Body of pancreas (tissue), 4 donors: ENCODE measurements around the gene GDF11.

Experiments
- CTCF ChIP-seq, 7 experiments: fragments of 450-650 bp in 4 of 7; fragments of 200-600 bp in 3 of 7; sonication (generic) in 3 of 7; IDR thresholded peaks; one replicate each; pipeline ENCODE4 v1.5.1; 2016 to 2019; ENCODE audit warnings: antibody characterized with exemption in 7 of 7
- POLR2A ChIP-seq, 3 donors: fragments of 450-650 bp; IDR thresholded peaks; one replicate each; pipeline ENCODE4 v1.6.1; 2016; ENCODE audit warnings: antibody characterized with exemption in 3 of 3, mild to moderate bottlenecking in 2 of 3

DNA sequence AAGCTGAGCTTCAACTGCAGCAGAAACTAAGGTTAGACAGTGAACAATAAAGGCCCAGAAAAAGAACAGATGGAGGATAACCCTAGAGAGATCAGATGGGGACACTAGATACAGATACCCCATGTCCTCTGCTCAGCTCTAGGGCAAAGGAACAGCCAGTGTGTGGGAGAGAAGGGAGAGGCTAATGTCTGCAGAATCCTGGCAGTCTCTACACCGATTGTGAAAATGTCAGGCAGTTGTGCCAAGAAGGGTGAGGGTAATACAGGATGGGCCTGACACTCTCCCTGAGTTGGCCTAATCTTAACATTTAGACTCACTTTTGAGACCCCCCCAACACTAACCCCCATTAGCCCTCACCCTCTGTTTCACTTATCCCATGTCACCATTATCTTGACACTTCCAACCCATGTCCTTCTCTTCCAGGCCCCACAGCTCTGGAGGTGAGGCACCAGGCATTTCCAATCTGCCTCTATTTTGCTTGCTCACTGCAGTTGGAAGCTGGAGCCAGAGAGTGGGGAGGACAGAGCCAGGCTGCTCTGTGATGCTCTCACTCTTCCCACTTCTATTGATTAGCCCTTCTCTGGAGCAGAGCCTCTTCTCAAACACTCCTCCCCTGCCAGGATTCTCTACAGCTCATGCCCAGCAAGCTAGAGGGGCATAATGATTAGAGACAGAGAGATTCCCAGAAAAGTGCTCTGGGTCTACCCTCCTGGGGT, 30.1 kb upstream of the GDF11 start:
- TF ChIP-seq POLR2A (IDR thresholded peaks at IDR 0.05) (no peak), CTCF (IDR thresholded peaks at IDR 0.05) (no peak)
